Breast epithelium (tissue), 4 donors: ENCODE results near the gene DDAH2. TPM values are rescaled to one million over a fixed set of nuclear protein-coding genes. Genes with fewer than 3 reads are reported as not detected.
A peak's percentile ranks its signal among the peaks of the same experiment; 100 is the strongest.

Experiments used
- DNase-seq, 2 donors: peaks; one replicate each; pipeline ENCODE4 v3.0.0-alpha.2; 2019; ENCODE audit warnings: low spot score in 2 of 2
- H3K27ac ChIP-seq, 2 donors: fragments of 200-600 bp; sonication (generic) in 1 of 2; one replicate each; pipeline ENCODE4 v1.5.1; 2016 to 2019; ENCODE audit warnings: mild to moderate bottlenecking in 1 of 2
- H3K27me3 ChIP-seq, 2 donors: fragments of 200-600 bp; sonication (generic) in 1 of 2; one replicate each; pipeline versions ENCODE4 v1.5.1 to v1.6.0; 2017 to 2019; ENCODE audit warnings: control low read depth in 1 of 2, mild to moderate bottlenecking in 1 of 2
- H3K36me3 ChIP-seq: fragments of 200-600 bp; one replicate; pipeline ENCODE4 v1.5.1; 2019
- H3K4me1 ChIP-seq, 2 donors: fragments of 200-600 bp; sonication (generic); one replicate each; pipeline ENCODE4 v1.5.1; 2016 to 2019; ENCODE audit warnings: control low read depth in 1 of 2
- H3K4me3 ChIP-seq, 3 donors: fragments of 200-600 bp; sonication (generic); 1 replicate in 2 of 3; 2 replicates in 1 of 3; pipeline ENCODE4 v1.5.1; 2016 to 2019; ENCODE audit warnings: mild to moderate bottlenecking in 3 of 3, moderate library complexity in 2 of 3
- H3K9me3 ChIP-seq, 2 donors: fragments of 200-600 bp; sonication (generic) in 1 of 2; one replicate each; pipeline ENCODE4 v1.5.1; 2016 to 2019; ENCODE audit warnings: control low read depth in 1 of 2
- POLR2A ChIP-seq: fragments of 450-650 bp; IDR thresholded peaks from one replicate; pipeline ENCODE4 v1.6.1; 2016; ENCODE audit warnings: antibody characterized with exemption, mild to moderate bottlenecking, moderate library complexity
- POLR2AphosphoS5 ChIP-seq, 3 donors: sonication (generic); formaldehyde crosslinking; IDR thresholded peaks; one replicate each; pipeline ENCODE4 v1.6.1; 2017; ENCODE audit warnings: antibody characterized with exemption in 3 of 3
- intact Hi-C: fragments of 100-400 bp; cut with DNase I; formaldehyde crosslinking; loops from one replicate; pipeline ENCODE4 v1.15.1; 2023; ENCODE audit warnings: low total_unique reads
- total RNA-seq, 3 donors: library from RNA; depleted of rRNA; stranded (reverse); fragments of >200 nt; gene quantifications; one replicate each; pipeline ENCODE4 v1.1.0, GENCODE V29; 2016
- TF ChIP-seq, protein P1 (sequence below), 3 donors: fragments of 450-650 bp; IDR thresholded peaks; one replicate each; pipeline ENCODE4 v1.5.1; 2016 to 2017; ENCODE audit warnings: antibody characterized with exemption in 3 of 3, mild to moderate bottlenecking in 3 of 3, moderate library complexity in 3 of 3

The DDAH2 gene
- total RNA-seq, 3 donors from 2014 or later, result 100.0 to 212 (median 115) TPM

DNA sequence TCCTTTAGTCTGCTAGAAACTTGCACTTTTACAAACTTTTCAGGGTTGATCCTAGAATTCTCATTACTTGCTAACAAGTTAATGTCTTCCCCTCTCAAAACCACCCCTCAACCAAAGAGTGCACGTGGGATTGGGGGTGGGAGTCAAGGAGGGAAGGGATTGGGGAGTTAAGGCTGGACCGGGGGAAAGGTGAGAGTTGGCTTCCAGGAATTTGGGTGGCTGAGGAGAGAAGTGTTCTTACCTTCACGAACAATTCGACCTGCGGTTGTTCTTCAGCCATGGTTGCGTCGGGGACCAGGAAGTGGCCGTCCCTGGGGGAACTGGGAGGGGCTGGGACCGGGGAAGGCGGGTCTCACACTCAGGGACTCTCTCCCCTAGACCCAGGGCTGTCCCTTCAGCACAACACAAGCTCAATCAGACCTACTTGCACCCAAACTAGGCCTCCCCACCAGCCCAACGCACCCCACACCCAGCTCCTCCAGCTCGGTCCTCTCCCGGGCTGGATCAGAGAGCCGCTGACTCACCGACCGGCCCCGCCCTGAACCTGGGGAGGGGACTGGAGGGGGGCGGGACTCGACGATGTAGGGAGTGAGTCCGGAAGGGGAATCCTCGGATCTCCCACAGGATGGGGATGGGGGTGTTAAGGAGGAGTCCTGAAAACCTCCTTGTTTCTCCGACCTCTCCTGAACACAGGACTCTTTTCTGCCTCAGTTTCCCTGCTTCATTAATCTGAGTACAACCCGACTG, 7.1 kb upstream of the DDAH2 start, which contains the start of gene CLIC1:
Gene CLIC1, minus strand, starts transcription at position 510 of the 747 bp plus-strand sequence. Its CDS starts 230 bp downstream, at position 280.
- no peaks in the 10 kb centered on the region for H3K9me3 ChIP-seq
- TF ChIP-seq POLR2AphosphoS5 (IDR thresholded peaks at IDR 0.05) (peak; percentile 93 to 95 (median 94)), POLR2A (peak; percentile 96)
- TF ChIP-seq, protein P1, sequence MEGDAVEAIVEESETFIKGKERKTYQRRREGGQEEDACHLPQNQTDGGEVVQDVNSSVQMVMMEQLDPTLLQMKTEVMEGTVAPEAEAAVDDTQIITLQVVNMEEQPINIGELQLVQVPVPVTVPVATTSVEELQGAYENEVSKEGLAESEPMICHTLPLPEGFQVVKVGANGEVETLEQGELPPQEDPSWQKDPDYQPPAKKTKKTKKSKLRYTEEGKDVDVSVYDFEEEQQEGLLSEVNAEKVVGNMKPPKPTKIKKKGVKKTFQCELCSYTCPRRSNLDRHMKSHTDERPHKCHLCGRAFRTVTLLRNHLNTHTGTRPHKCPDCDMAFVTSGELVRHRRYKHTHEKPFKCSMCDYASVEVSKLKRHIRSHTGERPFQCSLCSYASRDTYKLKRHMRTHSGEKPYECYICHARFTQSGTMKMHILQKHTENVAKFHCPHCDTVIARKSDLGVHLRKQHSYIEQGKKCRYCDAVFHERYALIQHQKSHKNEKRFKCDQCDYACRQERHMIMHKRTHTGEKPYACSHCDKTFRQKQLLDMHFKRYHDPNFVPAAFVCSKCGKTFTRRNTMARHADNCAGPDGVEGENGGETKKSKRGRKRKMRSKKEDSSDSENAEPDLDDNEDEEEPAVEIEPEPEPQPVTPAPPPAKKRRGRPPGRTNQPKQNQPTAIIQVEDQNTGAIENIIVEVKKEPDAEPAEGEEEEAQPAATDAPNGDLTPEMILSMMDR (IDR thresholded peaks at IDR 0.05), result peak in 1 of 3 donors; percentile 3
- peak; percentile 88 to 91 for DNase-seq
- H3K4me3 ChIP-seq, result peak within 1 kb of the TSS; percentile 68 to 76 (median 75)
- no peaks in the 10 kb centered on the region for H3K36me3 ChIP-seq
- peak within 1 kb of the TSS; percentile 95 to 96 for H3K27ac ChIP-seq
- H3K27me3 ChIP-seq, result no peaks in the 10 kb centered on the region
- intact Hi-C loops, result no loop called here
- peaks cover 14 to 35% of the 10 kb centered on the region in 2 donors for H3K4me1 ChIP-seq

DNA sequence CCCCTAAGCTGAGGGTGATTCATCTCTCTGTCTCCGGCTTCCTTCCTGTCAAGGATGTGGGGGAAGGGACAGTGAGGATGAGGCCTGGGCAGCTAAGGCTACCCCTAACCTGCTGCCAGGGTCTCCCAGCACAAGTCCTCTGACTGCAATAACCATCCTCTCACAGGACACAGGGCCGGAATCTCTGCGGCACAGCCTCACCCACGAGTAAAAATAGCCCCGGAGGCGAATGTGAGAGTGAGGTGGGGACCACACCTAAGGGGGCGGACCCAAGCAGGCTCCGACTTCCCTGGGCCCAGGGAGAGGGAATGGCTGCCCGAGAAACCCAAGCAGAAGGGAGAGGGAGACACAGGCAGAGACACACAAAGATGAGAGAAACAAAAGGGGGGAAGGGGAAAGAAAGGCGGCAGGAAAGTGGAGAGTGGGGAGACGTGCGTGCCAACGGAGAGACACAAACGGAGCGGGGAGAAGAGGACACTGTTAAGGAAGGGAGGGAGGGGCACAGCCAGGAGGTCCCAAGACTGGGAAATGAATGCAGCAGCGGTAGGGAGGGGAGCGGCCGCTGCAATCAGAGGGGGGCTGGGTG, 5.8 kb upstream of the DDAH2 start:
- Histone ChIP-seq H3K9me3 (no peaks in the 10 kb centered on the region), H3K27ac (peak overlapping the region; percentile 95 to 96), H3K27me3 (no peaks in the 10 kb centered on the region), H3K4me1 (peaks cover 19 to 35% of the 10 kb centered on the region in 2 donors), H3K4me3 (peak overlapping the region; percentile 68 to 76 (median 75)), H3K36me3 (no peaks in the 10 kb centered on the region)
- no peak for DNase-seq
- TF ChIP-seq POLR2A (peak; percentile 25), POLR2AphosphoS5 (IDR thresholded peaks at IDR 0.05) (peak in 2 of 3 donors; percentile 30 to 36)
- TF ChIP-seq, protein P1 (IDR thresholded peaks at IDR 0.05), result no peak
- intact Hi-C loops, result no loop called here

DNA sequence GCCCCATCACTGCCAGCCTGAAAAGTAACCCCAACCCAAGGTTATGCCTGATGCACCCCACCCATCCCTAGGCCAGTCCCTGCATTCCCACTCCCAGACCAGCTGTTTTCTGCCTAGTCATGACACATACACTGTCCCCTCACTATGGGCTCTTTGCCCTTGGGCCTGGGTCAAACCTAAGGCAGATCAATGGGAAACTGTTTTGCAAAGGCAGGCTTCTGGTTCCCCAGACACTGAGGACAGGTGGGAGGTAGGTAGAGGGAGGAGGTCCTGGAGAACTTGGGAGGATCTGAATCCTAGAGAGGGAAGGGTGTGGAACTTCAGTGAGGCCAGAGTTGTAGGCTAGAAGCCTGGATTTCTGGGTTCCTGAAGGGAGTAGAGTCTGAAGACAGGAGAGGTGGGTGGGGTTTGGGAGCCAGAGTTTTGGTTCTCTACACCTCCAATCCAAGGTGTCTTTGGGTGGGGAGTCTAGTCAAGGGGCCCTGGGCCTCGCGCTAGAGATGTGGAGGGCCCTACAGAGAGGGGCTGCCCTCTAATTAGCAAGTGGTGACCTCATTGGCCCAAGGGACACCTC, 5.2 kb upstream of the DDAH2 start:
- Histone ChIP-seq H3K27ac (peak overlapping the region; percentile 95 to 96), H3K27me3 (no peaks in the 10 kb centered on the region), H3K9me3 (no peaks in the 10 kb centered on the region), H3K4me1 (peaks cover 17 to 34% of the 10 kb centered on the region in 2 donors), H3K4me3 (peak overlapping the region; percentile 68 to 76 (median 75)), H3K36me3 (no peaks in the 10 kb centered on the region)
- no peak for DNase-seq
- intact Hi-C loops, result no loop called here
- no peak for TF ChIP-seq POLR2A
- TF ChIP-seq, protein P1 (IDR thresholded peaks at IDR 0.05), result no peak
- TF ChIP-seq POLR2AphosphoS5 (IDR thresholded peaks at IDR 0.05), result no peak

DNA sequence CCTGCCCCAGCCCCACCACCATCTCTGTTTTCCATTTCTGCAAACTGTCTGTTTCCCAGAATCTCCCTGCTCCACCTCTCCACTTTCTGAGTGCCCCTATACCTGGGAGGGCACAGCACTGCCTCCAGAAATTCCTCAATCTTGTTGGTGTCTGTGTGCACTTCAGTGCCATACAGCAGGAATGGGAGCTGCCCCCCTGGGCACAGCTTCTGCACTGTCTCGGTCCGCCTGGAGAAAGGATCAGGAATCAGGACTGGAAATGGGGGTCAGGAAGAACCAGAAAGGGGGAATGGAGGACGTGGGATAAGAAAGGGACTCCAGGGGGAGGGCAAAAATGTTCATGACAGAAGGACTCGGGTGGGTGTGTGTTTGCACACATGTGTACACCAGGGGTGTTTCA, 4.6 kb upstream of the DDAH2 start:
- no peak for TF ChIP-seq POLR2AphosphoS5 (IDR thresholded peaks at IDR 0.05)
- no peak for TF ChIP-seq POLR2A
- TF ChIP-seq, protein P1 (IDR thresholded peaks at IDR 0.05), result no peak

More for the DNA sequence above, 4.6 kb upstream of the DDAH2 start:
- no peaks in the 10 kb centered on the region for H3K27me3 ChIP-seq
- H3K9me3 ChIP-seq, result no peaks in the 10 kb centered on the region
- H3K4me1 ChIP-seq, result peaks cover 14 to 28% of the 10 kb centered on the region in 2 donors
- no peaks in the 10 kb centered on the region for H3K36me3 ChIP-seq
- H3K4me3 ChIP-seq, result peak overlapping the region in 1 of 3 donors; percentile 75
- no peak for DNase-seq
- intact Hi-C loops, result no loop called here
- peak overlapping the region; percentile 95 to 96 for H3K27ac ChIP-seq
